B cell (primary cell): ENCODE results near the gene ANTKMT. TPM values are rescaled to one million over a fixed set of nuclear protein-coding genes. Genes with fewer than 3 reads are reported as not detected.

ENCODE experiments used
- ATAC-seq: fragments of 200-7000 bp; cut with Tn5 transposase; one replicate; pipeline ENCODE4 v1.10.0; 2021; ENCODE audit warnings: low read depth, mild to moderate bottlenecking, moderate number of reproducible peaks, moderate library complexity
- CTCF ChIA-PET: fragments of 350-600 bp; sonication (Branson Sonifier 250); formaldehyde crosslinking; loops from one replicate; lab custom pipeline; 2021; ENCODE audit warnings: antibody characterized with exemption, inconsistent platforms; lab: Charles Lee
- POLR2A ChIA-PET: fragments of 350-600 bp; sonication (Branson Sonifier 250); formaldehyde crosslinking; loops from one replicate; lab custom pipeline; 2021; ENCODE audit warnings: antibody characterized with exemption; lab: Charles Lee
- DNase-seq: peaks from one replicate; pipeline ENCODE4 v3.0.0; 2013
- H2AFZ ChIP-seq: 2 replicates; pipeline ENCODE4 v1.6.1; 2012; ENCODE audit warnings: mild to moderate bottlenecking, low read depth, low read length; ENCODE audit not compliant: insufficient read depth, poor library complexity, severe bottlenecking
- H3K27ac ChIP-seq, 2 donors: 1 replicate in 1 of 2; 2 replicates in 1 of 2; pipeline ENCODE4 v1.5.1; 2012 to 2013; ENCODE audit warnings: low read length in 2 of 2, mild to moderate bottlenecking in 2 of 2, moderate library complexity in 1 of 2
- H3K27me3 ChIP-seq, 4 experiments: fragments of 200-600 bp in 1 of 4; sonication (generic) in 1 of 4; replicated peaks in 1 of 4; 1 replicate in 2 of 4; 2 replicates in 2 of 4; pipeline versions ENCODE4 v1.6.1 to v1.7.0; 2013 to 2016; ENCODE audit warnings: low read length in 3 of 4, mild to moderate bottlenecking in 2 of 4, mixed read lengths in 1 of 4, moderate library complexity in 1 of 4; ENCODE audit not compliant: insufficient read depth in 4 of 4, control insufficient read depth in 3 of 4; ENCODE audit errors: control extremely low read depth in 1 of 4
- H3K36me3 ChIP-seq, 2 experiments: replicated peaks in 1 of 2; 1 replicate in 1 of 2; 2 replicates in 1 of 2; pipeline versions ENCODE4 v1.6.1 to v1.7.1; 2013; ENCODE audit warnings: low read length in 1 of 2; ENCODE audit not compliant: insufficient read depth in 2 of 2, control insufficient read depth in 1 of 2; ENCODE audit errors: control extremely low read depth in 1 of 2, extremely low read depth in 1 of 2
- H3K4me1 ChIP-seq, 2 donors: fragments of 200-600 bp in 1 of 2; sonication (generic) in 1 of 2; 1 replicate in 1 of 2; 2 replicates in 1 of 2; pipeline versions ENCODE4 v1.5.1 to v1.6.1; 2013 to 2017; ENCODE audit warnings: low read length in 2 of 2; ENCODE audit not compliant: control insufficient read depth in 2 of 2, insufficient read depth in 2 of 2
- H3K4me2 ChIP-seq: replicated peaks from 2 replicates; pipeline ENCODE3; 2012; ENCODE audit warnings: mild to moderate bottlenecking, low read depth, low read length; ENCODE audit not compliant: poor library complexity, severe bottlenecking
- H3K4me3 ChIP-seq, 5 experiments: fragments of 200-600 bp in 1 of 5; sonication (generic) in 1 of 5; 1 replicate in 3 of 5; 2 replicates in 2 of 5; pipeline versions ENCODE4 v1.5.1 to v1.7.0; 2011 to 2016; ENCODE audit warnings: low read length in 4 of 5, mild to moderate bottlenecking in 4 of 5, low read depth in 2 of 5, control low read depth in 1 of 5, moderate library complexity in 1 of 5; ENCODE audit not compliant: insufficient read depth in 1 of 5; ENCODE audit errors: control extremely low read depth in 1 of 5, extremely low read depth in 1 of 5
- H3K79me2 ChIP-seq: fragments of 200-600 bp; sonication (generic); one replicate; pipeline ENCODE4 v1.6.0; 2016; ENCODE audit warnings: low read length; ENCODE audit not compliant: control insufficient read depth, insufficient read depth
- H3K9ac ChIP-seq: fragments of 200-600 bp; sonication (generic); 2 replicates; pipeline ENCODE4 v1.6.1; 2017; ENCODE audit warnings: mild to moderate bottlenecking, low read length, moderate library complexity
- H3K9me3 ChIP-seq, 3 donors: one replicate each; pipeline versions ENCODE4 v1.6.1 to v1.7.1; 2013; ENCODE audit warnings: low read length in 2 of 3; ENCODE audit not compliant: control insufficient read depth in 2 of 3, insufficient read depth in 1 of 3; ENCODE audit errors: control extremely low read depth in 1 of 3
- H4K20me1 ChIP-seq: 2 replicates; pipeline ENCODE4 v1.6.0; 2012; ENCODE audit warnings: mild to moderate bottlenecking, low read length; ENCODE audit not compliant: insufficient read depth, control insufficient read depth, poor library complexity, severe bottlenecking
- H3K27ac Mint-ChIP-seq: one replicate; pipeline ENCODE4 v1.8.0; 2021; ENCODE audit warnings: mixed read lengths
- H3K27me3 Mint-ChIP-seq: one replicate; pipeline ENCODE4 v1.8.0; 2021; ENCODE audit warnings: mixed read lengths
- H3K4me1 Mint-ChIP-seq: one replicate; pipeline ENCODE4 v1.8.0; 2021; ENCODE audit warnings: mixed read lengths
- H3K4me3 Mint-ChIP-seq: one replicate; pipeline ENCODE4 v1.8.0; 2021; ENCODE audit warnings: mixed read lengths
- H3K9me3 Mint-ChIP-seq: one replicate; pipeline ENCODE4 v1.8.0; 2022; ENCODE audit warnings: mixed read lengths; ENCODE audit not compliant: insufficient read depth
- EZH2 ChIP-seq: IDR thresholded peaks from 2 replicates; pipeline ENCODE4 v1.6.1; 2012; ENCODE audit warnings: borderline replicate concordance, low read depth, mild to moderate bottlenecking, moderate library complexity, low read length; ENCODE audit not compliant: insufficient read depth, poor library complexity, severe bottlenecking
- WGBS: methylation state at CpG from one replicate; pipeline ENCODE4 v1.1.5; 2013; ENCODE audit warnings: missing lambda C conversion rate; ENCODE audit not compliant: insufficient coverage; 5-methylcytosine and 5-hydroxymethylcytosine counted together
- intact Hi-C: fragments of 100-400 bp; cut with micrococcal nuclease; formaldehyde crosslinking; loops from one replicate; pipeline ENCODE4 v1.10.0; 2022
- polyA plus RNA-seq: library from polyadenylated mRNA; depleted of rRNA; stranded (reverse); fragments of >200 nt; gene quantifications from 2 replicates; pipeline ENCODE4 v1.2.3, GENCODE V29; 2012
- total RNA-seq, 2 donors: library from RNA; stranded (reverse); fragments of 120-200 nt in 1 of 2; gene quantifications; 1 replicate in 1 of 2; 2 replicates in 1 of 2; pipeline versions ENCODE4 v1.2.3 to v1.2.4, GENCODE V29; 2013 to 2022
- TF ChIP-seq, protein P1 (sequence below): fragments of 200-600 bp; IDR thresholded peaks from one replicate; pipeline ENCODE4 v1.8.0; 2022; ENCODE audit warnings: antibody characterized with exemption, mild to moderate bottlenecking

ANTKMT gene
- total and polyA plus RNA-seq, 2 donors (not counting 1 experiment from before 2014, with no cell fraction given) = 41.0 to 54.1 TPM

DNA sequence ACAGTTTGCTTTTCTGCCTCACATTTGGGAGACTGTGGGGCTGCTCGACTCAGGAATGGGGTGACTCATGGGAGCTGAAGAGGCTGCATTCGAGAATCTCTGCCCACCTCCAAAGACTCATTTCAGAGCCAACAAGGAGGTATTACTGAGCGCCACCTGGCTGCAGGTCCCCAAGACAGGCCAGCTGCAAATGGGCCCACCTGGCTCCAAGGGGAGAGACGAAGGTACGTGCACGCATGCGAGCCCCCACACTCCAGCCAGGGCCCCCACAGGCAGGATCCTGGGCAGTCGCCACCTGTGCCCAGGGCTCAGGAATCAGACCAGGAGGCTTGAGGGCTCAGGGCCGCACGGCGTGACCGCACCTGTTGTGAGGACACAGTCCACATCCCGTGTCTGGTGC is 12.0 kb downstream of the ANTKMT start:
- Histone ChIP-seq H4K20me1 (peaks cover 7% of the 10 kb centered on the region), H3K27me3 (no peaks in the 10 kb centered on the region), H3K79me2 (no peaks in the 10 kb centered on the region), H2AFZ (no peak overlapping the region), H3K9me3 (no peaks in the 10 kb centered on the region), H3K4me1 (peaks cover 10 to 14% of the 10 kb centered on the region in 2 donors), H3K27ac (no peak overlapping the region), H3K9ac (no peak overlapping the region), H3K36me3 (peaks cover 0 to 52% of the 10 kb centered on the region in 2 experiments), H3K4me3 (no peak overlapping the region), H3K4me2 (no peak overlapping the region)
- H3K9me3 Mint-ChIP-seq = no peaks in the 10 kb centered on the region
- peaks cover 8% of the 10 kb centered on the region for H3K4me1 Mint-ChIP-seq
- ATAC-seq = no peak
- TF ChIP-seq, protein P1, sequence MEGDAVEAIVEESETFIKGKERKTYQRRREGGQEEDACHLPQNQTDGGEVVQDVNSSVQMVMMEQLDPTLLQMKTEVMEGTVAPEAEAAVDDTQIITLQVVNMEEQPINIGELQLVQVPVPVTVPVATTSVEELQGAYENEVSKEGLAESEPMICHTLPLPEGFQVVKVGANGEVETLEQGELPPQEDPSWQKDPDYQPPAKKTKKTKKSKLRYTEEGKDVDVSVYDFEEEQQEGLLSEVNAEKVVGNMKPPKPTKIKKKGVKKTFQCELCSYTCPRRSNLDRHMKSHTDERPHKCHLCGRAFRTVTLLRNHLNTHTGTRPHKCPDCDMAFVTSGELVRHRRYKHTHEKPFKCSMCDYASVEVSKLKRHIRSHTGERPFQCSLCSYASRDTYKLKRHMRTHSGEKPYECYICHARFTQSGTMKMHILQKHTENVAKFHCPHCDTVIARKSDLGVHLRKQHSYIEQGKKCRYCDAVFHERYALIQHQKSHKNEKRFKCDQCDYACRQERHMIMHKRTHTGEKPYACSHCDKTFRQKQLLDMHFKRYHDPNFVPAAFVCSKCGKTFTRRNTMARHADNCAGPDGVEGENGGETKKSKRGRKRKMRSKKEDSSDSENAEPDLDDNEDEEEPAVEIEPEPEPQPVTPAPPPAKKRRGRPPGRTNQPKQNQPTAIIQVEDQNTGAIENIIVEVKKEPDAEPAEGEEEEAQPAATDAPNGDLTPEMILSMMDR = no peak
- TF ChIP-seq EZH2 = no peak
- no peaks in the 10 kb centered on the region for H3K27me3 Mint-ChIP-seq
- ChIA-PET POLR2A (interaction anchor here (0.6 kb wide), 1 partner anchor 9 kb away, joined by 3 read pairs; no protein-coding TSS in a partner anchor), CTCF (interaction anchor here (2.6 kb wide), 1 partner anchor 20 kb away, joined by 21 read pairs; no protein-coding TSS in a partner anchor)
- H3K4me3 Mint-ChIP-seq = no peak overlapping the region
- H3K27ac Mint-ChIP-seq = no peak overlapping the region
- DNase-seq = no peak
- 98% methylated on average over 12 of the region's 13 CpGs for WGBS
- intact Hi-C loops = no loop called here

DNA sequence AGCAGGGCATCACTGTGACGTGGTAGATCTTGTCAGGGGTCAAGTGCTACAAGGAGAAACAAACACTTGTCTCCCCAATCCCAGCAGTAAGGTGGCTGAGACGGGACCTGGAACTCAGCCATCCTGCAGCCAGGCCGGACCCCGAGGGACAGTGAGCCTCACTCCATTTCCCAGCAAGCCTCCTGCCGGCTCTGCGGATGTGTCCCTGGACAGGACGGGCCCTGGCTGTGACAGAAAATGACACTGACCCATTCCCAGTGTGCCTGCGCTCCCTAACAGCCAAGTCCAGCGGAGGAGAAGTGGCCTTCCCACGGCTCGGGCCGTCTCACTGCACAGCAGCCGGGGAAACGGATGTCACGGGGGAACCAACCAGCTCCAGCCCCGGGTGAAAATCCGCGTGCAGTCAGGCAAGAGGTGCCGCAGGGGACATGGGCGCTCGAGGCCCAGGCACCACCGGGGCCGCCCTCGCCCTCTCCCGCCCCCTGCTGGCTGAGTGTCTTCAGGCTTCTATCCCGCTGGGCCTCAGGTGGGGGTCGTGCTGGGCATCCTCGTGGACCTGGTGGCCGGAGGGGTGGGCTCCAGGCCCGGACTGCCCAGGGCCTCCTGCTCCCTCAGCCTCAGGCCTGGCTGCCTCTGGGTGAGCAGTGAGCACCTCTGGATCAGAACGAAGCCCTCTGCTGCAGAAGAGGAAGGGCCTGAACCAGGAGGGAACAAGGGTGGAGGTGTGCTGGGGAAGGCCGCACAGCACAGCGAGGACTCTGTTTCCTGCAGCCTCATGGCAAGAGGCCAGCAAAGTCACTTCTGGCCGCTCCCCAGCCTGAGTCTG is 12.6 kb downstream of the ANTKMT start:
- H3K4me1 ChIP-seq = peaks cover 10 to 17% of the 10 kb centered on the region in 2 donors
- peaks cover 9% of the 10 kb centered on the region for H3K4me1 Mint-ChIP-seq
- ChIA-PET POLR2A (no interaction called here), CTCF (interaction anchor here (2.6 kb wide), 1 partner anchor 21 kb away, joined by 21 read pairs; no protein-coding TSS in a partner anchor)
- H3K4me2 ChIP-seq = no peak overlapping the region
- ATAC-seq (peak; percentile 29), DNase-seq (peak; percentile 48)
- WGBS = 96% methylated on average over 34 of the region's 34 CpGs
- no peak overlapping the region for H3K4me3 ChIP-seq
- no peak overlapping the region for H3K27ac Mint-ChIP-seq
- no peaks in the 10 kb centered on the region for H3K27me3 ChIP-seq
- H3K9me3 ChIP-seq = no peaks in the 10 kb centered on the region
- peaks cover 0 to 52% of the 10 kb centered on the region in 2 experiments for H3K36me3 ChIP-seq
- no peak overlapping the region for H3K9ac ChIP-seq
- H3K27me3 Mint-ChIP-seq = no peaks in the 10 kb centered on the region
- peaks cover 7% of the 10 kb centered on the region for H4K20me1 ChIP-seq
- no peak overlapping the region for H3K4me3 Mint-ChIP-seq
- H2AFZ ChIP-seq = no peak overlapping the region
- H3K27ac ChIP-seq = no peak overlapping the region
- TF ChIP-seq EZH2 = no peak
- TF ChIP-seq, protein P1 = peak; percentile 55
- intact Hi-C loops = no loop called here
- H3K9me3 Mint-ChIP-seq = no peaks in the 10 kb centered on the region
- H3K79me2 ChIP-seq = no peaks in the 10 kb centered on the region
